Ovary (tissue), 9 donors: Measurements from ENCODE around the gene ZNF319. TPM values are rescaled to one million over a fixed set of nuclear protein-coding genes. Genes with fewer than 3 reads are reported as not detected.

Experiments used
- DNase-seq, 5 donors: peaks; one replicate each; pipeline ENCODE4 v3.0.0-alpha.2; 2019 to 2020
- H3K27ac ChIP-seq, 2 donors: fragments of 200-600 bp; one replicate each; pipeline versions ENCODE4 v1.5.1 to v1.8.0; 2019 to 2022
- H3K27me3 ChIP-seq: fragments of 200-600 bp; one replicate; pipeline ENCODE4 v1.8.0; 2022
- H3K36me3 ChIP-seq: fragments of 200-600 bp; sonication (generic); one replicate; pipeline ENCODE4 v1.5.1; 2019
- H3K4me1 ChIP-seq: one replicate; pipeline ENCODE4 v1.8.1; 2013; ENCODE audit warnings: mild to moderate bottlenecking, moderate library complexity; ENCODE audit not compliant: insufficient read depth
- H3K4me3 ChIP-seq: fragments of 200-600 bp; sonication (generic); one replicate; pipeline ENCODE4 v1.5.1; 2017
- H3K9me3 ChIP-seq, 2 donors: fragments of 200-600 bp in 1 of 2; sonication (generic) in 1 of 2; one replicate each; pipeline versions ENCODE4 v1.5.1 to v1.8.1; 2013 to 2019; ENCODE audit warnings: mild to moderate bottlenecking in 1 of 2, moderate library complexity in 1 of 2
- EP300 ChIP-seq: sonication (generic); formaldehyde crosslinking; IDR thresholded peaks from one replicate; pipeline ENCODE4 v1.6.1; 2017; ENCODE audit warnings: antibody characterized with exemption
- POLR2A ChIP-seq: fragments of 450-650 bp; IDR thresholded peaks from one replicate; pipeline ENCODE4 v1.6.1; 2017; ENCODE audit warnings: antibody characterized with exemption, mild to moderate bottlenecking, moderate library complexity
- WGBS, 3 donors: extraction: QIAGEN DNeasy Blood & Tissue Kit in 1 of 3; methylation state at CpG; one replicate each; pipeline versions ENCODE4 v1.1.5 to v1.1.7; 2013 to 2017; 5-methylcytosine and 5-hydroxymethylcytosine counted together
- intact Hi-C, 4 donors: fragments of 100-400 bp; cut with DNase I; formaldehyde crosslinking; loops; one replicate each; pipeline versions ENCODE4 v1.11.0 to v1.15.1; 2022 to 2023
- polyA plus RNA-seq, 2 donors: library from polyadenylated mRNA; stranded (reverse); fragments of 200-250 nt in 1 of 2; fragments of 350-450 nt in 1 of 2; fragmentation: Illumina TruSeq in 1 of 2; extraction: RNeasy Lipid Tissue Mini Kit (QIAGEN cat#74804) in 1 of 2; gene quantifications; one replicate each; pipeline ENCODE4 v1.2.3, GENCODE V29; 2013 to 2014
- total RNA-seq, 7 donors: library from RNA; depleted of rRNA in 2 of 7; stranded (reverse); fragments of >200 nt in 2 of 7; fragmentation: NEBNext Ultra II Directional in 3 of 7; extraction: Animal tissue kit (Norgen Biotek cat#: 25700) in 3 of 7; gene quantifications; one replicate each; pipeline versions ENCODE4 v1.1.0 to v1.2.4, GENCODE V29; 2016 to 2023
- TF ChIP-seq, protein P1 (sequence below), 3 donors: fragments of 450-650 bp in 2 of 3; fragments of 200-600 bp in 1 of 3; IDR thresholded peaks; one replicate each; pipeline versions ENCODE4 v1.5.1 to v1.8.0; 2016 to 2022; ENCODE audit warnings: antibody characterized with exemption in 3 of 3, mild to moderate bottlenecking in 1 of 3
- donor health status: DM: no; HTN: no; CAD: no; lungs with moderate emphysema.
- donor health status: DM: no; HTN: no; CAD: no.
- donor health status: Bipolar disorder and iron deficiency.
- donor health status: DM: yes; HTN: yes; CAD: no.
- donor health status: DM: no; HTN: no; CAD: no.
- donor health status: DM: yes; HTN: yes; CAD: no.

The ZNF319 gene
- total and polyA plus RNA-seq, 9 donors: 5.6 to 17.8 (median 12.9) TPM

- Histone ChIP-seq H3K4me1 (peaks cover 11% of the 10 kb centered on the region), H3K9me3 (no peaks in the 10 kb centered on the region), H3K27ac (no peak overlapping the region), H3K36me3 (no peaks in the 10 kb centered on the region), H3K27me3 (no peaks in the 10 kb centered on the region), H3K4me3 (peak overlapping the region; percentile 56)
- peak in 1 of 5 donors; percentile 31 for DNase-seq
- 5 to 7% (median 6%) methylated on average over 45 to 57 of the region's 57 CpGs for WGBS, 3 donors
- TF ChIP-seq EP300 (no peak), POLR2A (no peak)
- TF ChIP-seq, protein P1, sequence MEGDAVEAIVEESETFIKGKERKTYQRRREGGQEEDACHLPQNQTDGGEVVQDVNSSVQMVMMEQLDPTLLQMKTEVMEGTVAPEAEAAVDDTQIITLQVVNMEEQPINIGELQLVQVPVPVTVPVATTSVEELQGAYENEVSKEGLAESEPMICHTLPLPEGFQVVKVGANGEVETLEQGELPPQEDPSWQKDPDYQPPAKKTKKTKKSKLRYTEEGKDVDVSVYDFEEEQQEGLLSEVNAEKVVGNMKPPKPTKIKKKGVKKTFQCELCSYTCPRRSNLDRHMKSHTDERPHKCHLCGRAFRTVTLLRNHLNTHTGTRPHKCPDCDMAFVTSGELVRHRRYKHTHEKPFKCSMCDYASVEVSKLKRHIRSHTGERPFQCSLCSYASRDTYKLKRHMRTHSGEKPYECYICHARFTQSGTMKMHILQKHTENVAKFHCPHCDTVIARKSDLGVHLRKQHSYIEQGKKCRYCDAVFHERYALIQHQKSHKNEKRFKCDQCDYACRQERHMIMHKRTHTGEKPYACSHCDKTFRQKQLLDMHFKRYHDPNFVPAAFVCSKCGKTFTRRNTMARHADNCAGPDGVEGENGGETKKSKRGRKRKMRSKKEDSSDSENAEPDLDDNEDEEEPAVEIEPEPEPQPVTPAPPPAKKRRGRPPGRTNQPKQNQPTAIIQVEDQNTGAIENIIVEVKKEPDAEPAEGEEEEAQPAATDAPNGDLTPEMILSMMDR (IDR thresholded peaks at IDR 0.05): no peak
- intact Hi-C loops: loop anchor here (5.0 to 10.0 kb wide), 5 partner anchors 88 to 470 kb away; partner anchors contain the start of genes CFAP20 (in 2 of the 4) and CSNK2A2 (in 2 of the 4)
Measured at GRCh38 chr16:58024486-58025350, 24.2 kb upstream of the ZNF319 start.

- no peaks in the 10 kb centered on the region for H3K9me3 ChIP-seq
- no peaks in the 10 kb centered on the region for H3K36me3 ChIP-seq
- TF ChIP-seq, protein P1 (IDR thresholded peaks at IDR 0.05): no peak
- no peak for TF ChIP-seq EP300
- intact Hi-C loops: loop anchor here (5.0 to 10.0 kb wide), 4 partner anchors 100 to 472 kb away; partner anchors contain the start of genes CSNK2A2 (in 2 of the 4) and CFAP20 (in 1 of the 4)
- H3K4me1 ChIP-seq: peaks cover 11% of the 10 kb centered on the region
- peak; percentile 73 to 88 (median 81) for DNase-seq
- WGBS, 3 donors: 5 to 11% (median 9%) methylated on average over 18 of the region's 18 CpGs
- H3K4me3 ChIP-seq: no peak overlapping the region
- no peak overlapping the region for H3K27ac ChIP-seq
- H3K27me3 ChIP-seq: no peaks in the 10 kb centered on the region
Measured at GRCh38 chr16:58022601-58023371, 22.3 kb upstream of the ZNF319 start.

DNA sequence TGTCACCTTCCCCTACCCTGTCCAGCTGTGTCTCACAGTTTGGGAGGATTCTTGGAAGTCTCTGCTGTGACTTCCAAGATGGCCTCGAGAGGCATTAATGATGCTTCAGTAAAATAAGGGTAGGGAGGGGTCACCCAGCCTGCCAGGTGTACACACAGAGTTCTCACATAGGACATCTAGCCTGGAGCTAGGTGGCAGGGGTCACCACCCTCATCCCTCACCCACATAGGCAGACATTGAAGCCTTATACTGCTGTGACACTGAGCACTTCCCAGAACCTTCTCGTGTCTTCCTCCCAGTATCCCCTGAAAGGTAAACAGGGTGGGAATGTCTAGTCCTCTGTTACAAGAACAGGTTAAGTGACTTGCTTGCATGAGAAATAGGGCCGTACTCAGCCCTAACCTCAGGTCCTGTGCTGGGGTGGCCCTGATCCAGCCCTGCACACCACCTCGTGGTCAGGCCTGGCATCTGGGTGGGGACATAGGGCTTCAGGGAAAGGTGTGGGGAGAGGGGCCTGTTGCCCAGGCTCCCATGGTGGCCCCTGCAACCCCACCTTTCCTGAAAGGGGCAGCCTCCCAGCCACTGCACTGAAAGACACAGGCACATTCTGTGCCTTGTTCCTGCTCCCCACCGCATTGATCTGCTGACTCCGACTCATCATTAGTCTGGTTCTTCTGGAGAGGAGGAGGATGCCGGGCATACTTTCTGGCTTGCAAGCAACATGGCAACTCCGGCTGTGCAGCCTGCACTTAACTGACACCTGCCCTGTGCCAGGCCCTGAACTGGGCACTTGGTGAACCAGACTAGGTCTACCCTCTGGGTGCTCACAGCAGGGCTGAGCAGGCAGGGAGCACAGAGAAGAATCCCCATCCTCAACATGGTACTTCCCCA lies 21.4 kb upstream of the ZNF319 start:
- H3K27ac ChIP-seq: no peak overlapping the region
- 68 to 83% (median 76%) methylated on average over 8 of the region's 8 CpGs for WGBS, 3 donors
- no peak overlapping the region for H3K4me3 ChIP-seq
- H3K27me3 ChIP-seq: no peaks in the 10 kb centered on the region
- no peak for DNase-seq
- H3K36me3 ChIP-seq: no peaks in the 10 kb centered on the region
- peaks cover 9% of the 10 kb centered on the region for H3K4me1 ChIP-seq
- intact Hi-C loops: loop anchor here (5.0 to 10.0 kb wide), 4 partner anchors 100 to 473 kb away; partner anchors contain the start of genes CSNK2A2 (in 2 of the 4) and CFAP20 (in 1 of the 4)
- TF ChIP-seq, protein P1 (IDR thresholded peaks at IDR 0.05): no peak
- no peak for TF ChIP-seq POLR2A
- no peak for TF ChIP-seq EP300
- H3K9me3 ChIP-seq: no peaks in the 10 kb centered on the region
